GM06990 (cell line): ENCODE measurements around the gene MAN1A1.

Experiments used
- DNase-seq: peaks from one replicate; pipeline ENCODE4 v3.0.0-alpha.2; 2011; ENCODE audit not compliant: insufficient read length; ENCODE audit errors: extremely low read depth
- H3K27me3 ChIP-seq: replicated peaks from 2 replicates; pipeline ENCODE4 v1.6.0; 2011; ENCODE audit warnings: low read length; ENCODE audit not compliant: control insufficient read depth, insufficient read depth
- H3K36me3 ChIP-seq: 2 replicates; pipeline ENCODE4 v1.5.1; 2011; ENCODE audit warnings: low read length; ENCODE audit not compliant: control insufficient read depth, insufficient read depth
- H3K4me3 ChIP-seq: replicated peaks from 2 replicates; pipeline ENCODE4 v1.5.1; 2011; ENCODE audit warnings: low read depth, mild to moderate bottlenecking, control low read depth, low read length
- CTCF ChIP-seq: IDR thresholded peaks from 2 replicates; pipeline ENCODE4 v1.5.1; 2011; ENCODE audit warnings: low read length, control low read depth, mild to moderate bottlenecking, inconsistent platforms; ENCODE audit not compliant: insufficient read depth, poor library complexity, severe bottlenecking

The MAN1A1 gene

GRCh38 chr6:119195204-119195603 is 154.4 kb downstream of the MAN1A1 start:
- Histone ChIP-seq H3K27me3 (no peaks in the 10 kb centered on the region), H3K36me3 (no peaks in the 10 kb centered on the region; the same call in 1 of the 2 replicates), H3K4me3 (no peak overlapping the region)
- no peak for TF ChIP-seq CTCF
- no peak for DNase-seq

GRCh38 chr6:119193707-119194106 is 155.9 kb downstream of the MAN1A1 start:
- Histone ChIP-seq H3K36me3 (no peaks in the 10 kb centered on the region; the same call in 1 of the 2 replicates), H3K4me3 (no peak overlapping the region), H3K27me3 (no peaks in the 10 kb centered on the region)
- no peak for DNase-seq
- TF ChIP-seq CTCF, result no peak

- H3K4me3 ChIP-seq, result no peak overlapping the region
- H3K27me3 ChIP-seq, result no peaks in the 10 kb centered on the region
- no peaks in the 10 kb centered on the region; the same call in 1 of the 2 replicates for H3K36me3 ChIP-seq
- no peak for DNase-seq
- TF ChIP-seq CTCF, result no peak
These were observed 157.4 kb downstream of the MAN1A1 start for GRCh38 chr6:119192200-119192599.

- Histone ChIP-seq H3K4me3 (no peak overlapping the region), H3K36me3 (no peaks in the 10 kb centered on the region; the same call in 1 of the 2 replicates), H3K27me3 (no peaks in the 10 kb centered on the region)
- no peak for DNase-seq
- no peak for TF ChIP-seq CTCF
These were observed 159.4 kb downstream of the MAN1A1 start for GRCh38 chr6:119190176-119190575.

GRCh38 chr6:119189498-119189897 is 160.1 kb downstream of the MAN1A1 start:
- Histone ChIP-seq H3K27me3 (no peaks in the 10 kb centered on the region), H3K4me3 (no peak overlapping the region), H3K36me3 (no peaks in the 10 kb centered on the region; the same call in 1 of the 2 replicates)
- no peak for DNase-seq
- no peak for TF ChIP-seq CTCF

GRCh38 chr6:119187596-119187995 is 162.0 kb downstream of the MAN1A1 start:
- no peak overlapping the region for H3K4me3 ChIP-seq
- TF ChIP-seq CTCF, result no peak
- H3K36me3 ChIP-seq, result no peaks in the 10 kb centered on the region; the same call in 1 of the 2 replicates
- H3K27me3 ChIP-seq, result no peaks in the 10 kb centered on the region
- DNase-seq, result no peak
